B cell (primary cell): ENCODE measurements around the gene NOC4L.

Experiments used
- EZH2 ChIP-seq: IDR thresholded peaks from 2 replicates; pipeline ENCODE4 v1.6.1; 2012; ENCODE audit warnings: borderline replicate concordance, low read depth, mild to moderate bottlenecking, moderate library complexity, low read length; ENCODE audit not compliant: insufficient read depth, poor library complexity, severe bottlenecking
- TF ChIP-seq, protein P1 (sequence below): fragments of 200-600 bp; IDR thresholded peaks from one replicate; pipeline ENCODE4 v1.8.0; 2022; ENCODE audit warnings: antibody characterized with exemption, mild to moderate bottlenecking

DNA sequence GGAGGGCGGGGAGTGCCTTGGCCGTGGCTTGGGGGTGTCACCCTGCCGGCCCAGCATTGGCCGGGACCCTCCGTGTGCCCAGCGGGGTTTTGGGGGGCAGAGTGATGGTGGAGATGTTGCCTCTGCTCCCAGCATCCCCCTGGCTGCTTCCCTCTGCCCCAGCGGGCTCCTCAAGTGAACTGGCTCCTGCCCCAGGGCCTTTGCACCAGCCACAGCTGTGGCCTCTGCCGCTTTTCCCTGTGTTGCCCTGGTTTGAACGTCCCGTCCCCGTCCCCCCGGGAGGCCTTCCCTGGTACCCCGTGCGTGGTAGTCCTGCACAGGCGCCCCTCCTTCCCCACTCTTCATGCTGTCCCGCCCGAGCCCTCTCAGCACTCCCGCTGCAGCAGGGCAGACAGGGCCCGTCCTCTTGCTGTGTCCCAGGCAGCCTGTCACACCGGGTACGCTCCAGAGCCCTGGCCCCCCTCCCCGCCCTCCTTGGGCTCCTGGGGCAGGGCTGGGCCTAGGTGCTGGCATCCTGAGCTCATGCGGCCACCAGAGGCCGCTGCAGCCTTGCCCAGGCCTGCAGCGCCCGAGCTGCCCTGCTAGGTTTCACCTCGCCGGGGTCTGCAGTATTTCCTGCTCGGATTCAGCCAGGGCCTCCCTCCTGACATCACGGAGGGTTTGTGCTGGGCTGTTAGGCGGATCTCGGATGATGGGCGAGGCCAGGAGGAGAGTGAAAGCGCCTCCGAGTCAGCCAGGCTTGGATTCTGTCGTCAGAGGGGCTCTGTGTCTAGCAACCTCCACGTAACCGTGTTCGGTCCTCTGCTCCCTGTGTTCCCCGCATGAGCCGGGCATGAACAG lies 9.5 kb downstream of the NOC4L start:
- TF ChIP-seq, protein P1, sequence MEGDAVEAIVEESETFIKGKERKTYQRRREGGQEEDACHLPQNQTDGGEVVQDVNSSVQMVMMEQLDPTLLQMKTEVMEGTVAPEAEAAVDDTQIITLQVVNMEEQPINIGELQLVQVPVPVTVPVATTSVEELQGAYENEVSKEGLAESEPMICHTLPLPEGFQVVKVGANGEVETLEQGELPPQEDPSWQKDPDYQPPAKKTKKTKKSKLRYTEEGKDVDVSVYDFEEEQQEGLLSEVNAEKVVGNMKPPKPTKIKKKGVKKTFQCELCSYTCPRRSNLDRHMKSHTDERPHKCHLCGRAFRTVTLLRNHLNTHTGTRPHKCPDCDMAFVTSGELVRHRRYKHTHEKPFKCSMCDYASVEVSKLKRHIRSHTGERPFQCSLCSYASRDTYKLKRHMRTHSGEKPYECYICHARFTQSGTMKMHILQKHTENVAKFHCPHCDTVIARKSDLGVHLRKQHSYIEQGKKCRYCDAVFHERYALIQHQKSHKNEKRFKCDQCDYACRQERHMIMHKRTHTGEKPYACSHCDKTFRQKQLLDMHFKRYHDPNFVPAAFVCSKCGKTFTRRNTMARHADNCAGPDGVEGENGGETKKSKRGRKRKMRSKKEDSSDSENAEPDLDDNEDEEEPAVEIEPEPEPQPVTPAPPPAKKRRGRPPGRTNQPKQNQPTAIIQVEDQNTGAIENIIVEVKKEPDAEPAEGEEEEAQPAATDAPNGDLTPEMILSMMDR = peak; percentile 91
- TF ChIP-seq EZH2 = no peak
